ENCODE data around the gene ZFPM1.

The ZFPM1 gene

DNA sequence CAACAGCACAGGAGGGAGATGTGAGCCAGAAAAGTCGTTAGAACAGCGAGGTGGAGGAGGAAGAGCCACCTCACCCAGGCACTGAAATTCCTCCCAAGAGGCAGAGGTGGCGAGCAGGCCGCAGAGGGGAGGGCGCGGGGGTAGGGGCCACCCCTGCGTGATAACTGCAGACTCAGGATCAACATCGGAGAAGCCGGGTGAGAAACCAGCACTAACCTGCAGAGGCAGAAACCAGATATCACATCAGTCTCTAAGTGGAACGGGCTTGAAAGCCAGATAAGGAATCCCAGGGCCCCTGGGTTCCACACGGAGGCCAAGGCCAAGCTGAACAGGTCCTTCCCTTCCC lies 77.8 kb downstream of the ZFPM1 start:
- ATAC-seq = no peak

DNA sequence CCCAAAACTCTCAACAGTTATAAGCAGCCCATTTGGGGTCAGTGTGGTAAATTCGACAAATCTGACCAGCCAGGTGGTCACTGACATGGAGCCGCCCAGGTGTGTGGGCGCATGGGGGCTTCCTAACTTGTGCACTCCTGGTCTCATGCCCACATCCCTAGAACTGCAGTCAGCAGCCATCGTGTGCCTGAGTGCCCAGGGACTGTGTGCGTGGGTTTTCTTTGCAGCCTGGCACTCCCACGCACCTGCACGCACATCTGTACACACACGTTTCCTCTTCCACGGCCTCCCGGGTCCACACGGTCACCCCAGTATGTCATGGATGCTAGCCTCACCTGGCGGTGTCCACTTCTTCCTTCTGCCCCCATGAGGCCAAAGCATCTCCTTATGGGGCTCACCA lies 78.3 kb downstream of the ZFPM1 start:
- ATAC-seq = no peak

DNA sequence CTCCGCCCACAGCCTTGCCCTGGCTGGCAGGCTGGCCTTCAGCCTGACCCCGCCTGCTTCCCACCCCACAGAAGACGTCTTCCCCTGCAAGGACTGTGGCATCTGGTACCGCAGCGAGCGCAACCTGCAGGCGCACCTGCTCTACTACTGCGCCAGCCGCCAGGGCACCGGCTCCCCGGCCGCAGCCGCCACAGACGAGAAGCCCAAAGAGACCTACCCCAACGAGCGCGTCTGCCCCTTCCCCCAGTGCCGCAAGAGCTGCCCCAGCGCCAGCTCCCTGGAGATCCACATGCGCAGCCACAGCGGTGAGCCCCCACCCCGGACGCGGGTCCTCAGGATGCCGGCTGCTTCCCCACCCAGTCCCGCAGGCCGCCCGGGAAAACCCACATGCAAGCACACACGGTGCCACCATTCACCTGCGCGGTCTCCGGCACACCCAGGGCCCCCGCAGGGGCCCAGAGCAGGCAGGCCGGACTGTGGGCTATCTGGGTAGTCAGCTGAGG lies 78.9 kb downstream of the ZFPM1 start:
- ATAC-seq = no peak

DNA sequence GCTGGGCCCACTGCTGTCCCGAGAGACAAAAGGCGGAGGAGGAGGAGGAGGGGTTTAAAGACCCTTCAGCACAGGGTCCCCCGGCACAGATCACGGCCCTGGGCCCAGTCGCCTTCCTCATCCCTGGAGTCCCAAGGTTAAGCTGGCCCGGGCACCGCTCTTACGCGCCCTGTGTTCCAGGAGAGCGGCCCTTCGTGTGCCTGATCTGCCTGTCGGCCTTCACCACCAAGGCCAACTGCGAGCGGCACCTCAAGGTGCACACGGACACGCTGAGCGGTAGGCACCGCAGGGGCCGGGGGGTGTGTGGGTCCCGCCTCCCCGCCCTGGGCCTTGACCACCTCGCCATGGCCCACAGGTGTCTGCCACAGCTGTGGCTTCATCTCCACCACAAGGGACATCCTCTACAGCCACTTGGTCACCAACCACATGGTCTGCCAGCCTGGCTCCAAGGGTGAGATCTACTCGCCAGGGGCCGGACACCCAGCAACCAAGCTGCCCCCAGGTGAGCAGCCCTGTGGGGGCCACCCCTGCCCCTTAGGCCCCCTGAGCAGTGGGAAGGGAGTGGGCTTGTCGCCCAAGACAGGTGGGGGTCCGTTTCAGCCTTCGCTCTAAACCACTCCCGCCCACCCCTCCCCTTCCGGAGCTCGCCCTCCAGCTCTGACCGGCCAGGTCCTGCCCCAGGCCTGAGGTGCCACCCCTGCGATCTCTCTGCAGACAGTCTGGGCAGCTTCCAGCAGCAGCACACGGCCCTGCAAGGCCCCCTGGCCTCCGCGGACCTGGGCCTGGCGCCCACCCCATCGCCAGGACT lies 79.6 kb downstream of the ZFPM1 start:
- no peak for ATAC-seq

- ATAC-seq = no peak
Measured at GRCh38 chr16:88533381-88533917, 80.4 kb downstream of the ZFPM1 start.

GRCh38 chr16:88533932-88534637 lies 81.0 kb downstream of the ZFPM1 start:
- peak; percentile 80 to 81 for ATAC-seq

DNA sequence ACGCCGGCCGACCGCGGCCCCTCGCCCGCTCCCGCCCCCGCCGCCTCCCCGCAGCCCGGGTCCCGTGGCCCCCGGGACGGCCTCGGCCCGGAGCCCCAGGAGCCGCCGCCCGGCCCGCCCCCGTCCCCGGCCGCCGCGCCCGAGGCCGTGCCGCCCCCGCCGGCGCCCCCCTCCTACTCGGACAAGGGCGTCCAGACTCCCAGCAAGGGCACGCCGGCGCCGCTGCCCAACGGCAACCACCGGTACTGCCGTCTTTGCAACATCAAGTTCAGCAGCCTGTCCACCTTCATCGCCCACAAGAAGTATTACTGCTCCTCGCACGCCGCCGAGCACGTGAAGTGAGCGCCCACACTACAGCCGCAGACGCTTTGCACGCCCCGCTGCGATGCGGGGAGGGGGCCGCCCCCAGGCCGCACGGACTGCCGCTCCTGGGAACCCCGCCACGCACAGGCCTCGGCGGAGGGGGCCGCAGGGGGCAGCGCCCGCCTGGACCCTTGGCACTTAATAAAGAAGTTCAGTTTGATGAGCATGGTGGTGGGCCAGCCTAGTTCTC lies 81.6 kb downstream of the ZFPM1 start:
- peak; percentile 4 to 10 for ATAC-seq

- ATAC-seq = no peak
Measured at GRCh38 chr16:88535191-88535856, 82.2 kb downstream of the ZFPM1 start.

DNA sequence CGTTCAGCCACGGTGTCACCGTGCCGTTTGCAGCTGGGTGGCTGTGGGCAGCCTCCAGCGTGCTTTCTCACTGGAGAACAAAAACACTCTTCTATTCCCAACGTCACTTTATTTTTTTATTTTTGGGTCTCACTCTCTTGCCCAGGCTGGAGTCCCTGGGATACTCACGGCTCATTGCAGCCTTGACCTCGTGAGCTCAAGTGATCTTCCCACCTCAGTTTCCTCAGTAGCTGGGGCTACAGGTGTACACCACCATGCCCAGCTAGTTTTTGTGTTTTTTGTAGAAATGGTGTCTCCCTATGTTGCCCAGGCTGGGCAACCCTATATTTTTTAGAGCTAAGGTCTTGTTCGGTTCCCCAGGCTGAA lies 82.8 kb downstream of the ZFPM1 start:
- ATAC-seq = no peak

DNA sequence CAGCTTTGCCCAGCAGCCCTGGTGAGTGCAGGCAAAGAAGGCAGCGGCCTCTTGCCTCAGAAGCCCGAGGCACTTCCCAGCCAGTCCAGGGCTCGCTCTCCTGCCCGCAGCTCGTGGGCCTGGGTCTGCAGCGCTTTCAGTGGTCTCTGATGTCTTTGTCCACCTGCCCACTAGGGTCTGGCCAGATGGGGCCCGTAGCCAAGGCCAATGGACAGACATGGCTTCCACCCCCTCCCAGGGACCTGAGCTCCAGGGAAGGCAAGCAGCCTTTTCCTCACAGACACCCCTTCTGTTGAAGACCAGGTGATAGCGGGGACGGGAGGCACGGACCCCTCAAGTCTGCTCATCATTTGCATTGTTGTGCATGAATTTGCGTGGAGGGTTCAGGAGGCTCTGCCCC lies 83.4 kb downstream of the ZFPM1 start:
- ATAC-seq = no peak

GRCh38 chr16:88536971-88537751 lies 84.1 kb downstream of the ZFPM1 start:
- no peak for ATAC-seq

DNA sequence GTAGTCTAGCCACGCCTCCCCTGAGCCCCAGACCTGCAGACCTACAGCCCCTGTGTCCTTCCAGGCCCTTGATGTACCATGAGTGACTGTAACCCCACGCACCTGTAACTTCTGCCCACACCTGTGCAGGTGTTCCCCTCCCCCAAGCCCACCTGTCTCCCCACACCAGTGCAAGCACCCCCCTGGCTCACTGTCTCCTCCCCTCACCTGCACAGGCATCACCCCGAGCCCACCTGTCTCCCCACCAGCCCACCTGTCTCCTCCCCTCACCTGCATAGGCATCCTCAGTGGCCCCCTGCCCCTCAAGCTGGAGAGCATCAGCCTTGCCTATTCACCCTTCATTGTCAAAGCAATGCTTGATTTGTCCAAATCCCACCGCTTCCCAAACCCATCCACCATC lies 84.8 kb downstream of the ZFPM1 start:
- no peak for ATAC-seq

DNA sequence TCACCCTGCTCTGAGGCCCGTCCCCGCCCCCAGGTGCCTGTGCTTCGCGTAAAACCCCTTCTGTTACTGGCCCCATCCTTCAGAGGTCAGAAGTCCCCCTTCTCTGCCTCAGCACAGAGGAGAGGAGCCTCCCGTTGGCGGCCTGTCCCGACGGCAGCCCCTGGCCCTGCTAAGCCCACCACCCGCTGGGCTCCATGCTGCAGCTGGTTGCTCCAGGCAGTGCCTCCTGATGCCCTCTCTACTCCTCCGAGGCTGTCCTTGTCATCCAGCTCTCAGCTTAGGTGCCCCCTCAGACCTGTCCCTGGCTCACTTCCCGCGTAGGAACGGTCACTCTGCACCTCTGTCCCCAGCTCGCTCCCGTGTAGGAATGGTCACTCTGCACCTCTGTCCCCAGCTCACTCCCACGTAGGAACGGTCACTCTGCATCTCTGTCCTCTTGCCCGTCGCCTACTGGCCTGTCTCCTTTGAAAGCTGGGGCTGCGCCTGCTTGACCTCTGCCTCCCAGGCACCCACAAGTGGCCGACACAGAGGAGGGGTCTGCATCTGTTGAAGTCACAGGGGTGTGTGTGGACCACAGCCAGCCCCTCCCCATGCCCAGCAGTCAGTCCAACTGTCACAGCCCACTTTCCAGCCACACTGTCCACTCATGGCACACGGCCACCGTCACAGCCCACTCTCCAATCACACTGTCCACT lies 85.4 kb downstream of the ZFPM1 start:
- ATAC-seq = no peak

- ATAC-seq = no peak
Measured at GRCh38 chr16:88539261-88539651, 86.2 kb downstream of the ZFPM1 start.

DNA sequence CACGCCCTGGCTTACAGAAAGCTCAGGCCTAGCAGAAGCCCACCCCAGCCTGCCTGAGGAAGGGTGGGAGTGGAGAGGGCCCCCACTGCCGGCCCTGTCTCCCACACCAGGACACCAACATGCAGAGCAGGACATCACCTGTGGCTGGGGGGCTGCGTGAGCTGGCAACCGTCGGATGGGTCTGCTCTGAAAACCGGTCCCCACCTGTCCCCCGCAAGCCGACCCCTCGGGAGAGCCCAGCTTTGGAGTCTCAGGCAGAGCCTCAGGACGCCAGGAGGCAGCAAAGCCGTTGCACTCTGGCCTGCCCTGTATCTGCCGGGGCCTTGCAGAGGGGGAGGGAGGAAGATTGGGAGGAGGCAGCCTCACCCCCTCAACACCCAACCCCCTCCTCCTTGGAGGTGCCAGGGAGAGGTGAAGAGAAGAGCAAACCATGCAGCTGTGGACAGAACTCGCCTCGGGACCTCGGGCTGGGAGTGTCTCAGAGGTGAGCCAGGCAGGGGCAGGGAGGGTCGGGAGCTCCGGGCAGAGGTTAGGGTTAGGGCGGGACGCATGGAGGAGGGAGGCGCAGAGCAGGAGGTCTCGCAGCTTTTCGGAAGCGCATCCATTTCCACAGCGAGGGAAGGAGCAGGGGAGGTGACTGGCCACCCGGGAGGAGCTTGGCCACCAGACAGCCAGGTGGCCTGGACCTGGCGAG lies 86.7 kb downstream of the ZFPM1 start:
- no peak for ATAC-seq

DNA sequence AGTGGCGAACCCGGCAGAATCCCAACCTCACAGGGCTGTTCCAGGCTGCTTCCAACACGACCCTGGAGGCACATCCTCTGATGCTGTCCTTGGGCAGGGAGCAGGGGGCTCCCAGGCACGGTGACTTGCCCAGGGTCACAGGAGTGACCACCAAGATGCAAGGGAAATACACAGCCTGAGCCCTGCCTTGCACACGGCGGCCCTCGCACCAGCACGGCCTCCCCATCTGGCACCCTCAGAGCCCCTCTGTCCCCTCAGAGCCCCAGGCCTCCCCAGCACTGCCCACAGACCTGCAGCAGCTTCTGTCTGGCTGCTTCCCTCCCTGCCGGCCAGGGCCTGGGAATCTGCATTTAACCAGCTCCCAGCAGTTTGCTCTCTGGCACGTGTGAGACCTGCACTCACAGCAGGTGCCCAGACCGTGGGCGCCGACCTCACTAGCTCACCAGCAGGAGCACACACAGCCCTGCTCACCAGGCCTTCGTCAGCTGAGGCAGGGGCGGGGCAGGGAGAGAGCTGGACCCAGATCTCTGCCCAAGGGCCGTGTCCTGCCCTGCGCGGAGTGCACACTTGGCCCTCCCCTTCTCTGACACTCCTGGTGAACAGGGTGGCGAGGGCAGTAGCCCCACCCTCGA lies 87.4 kb downstream of the ZFPM1 start:
- ATAC-seq = no peak

- ATAC-seq = no peak
Measured at GRCh38 chr16:88541831-88542616, 88.9 kb downstream of the ZFPM1 start.

GRCh38 chr16:88543230-88543813 lies 90.2 kb downstream of the ZFPM1 start:
- no peak for ATAC-seq

DNA sequence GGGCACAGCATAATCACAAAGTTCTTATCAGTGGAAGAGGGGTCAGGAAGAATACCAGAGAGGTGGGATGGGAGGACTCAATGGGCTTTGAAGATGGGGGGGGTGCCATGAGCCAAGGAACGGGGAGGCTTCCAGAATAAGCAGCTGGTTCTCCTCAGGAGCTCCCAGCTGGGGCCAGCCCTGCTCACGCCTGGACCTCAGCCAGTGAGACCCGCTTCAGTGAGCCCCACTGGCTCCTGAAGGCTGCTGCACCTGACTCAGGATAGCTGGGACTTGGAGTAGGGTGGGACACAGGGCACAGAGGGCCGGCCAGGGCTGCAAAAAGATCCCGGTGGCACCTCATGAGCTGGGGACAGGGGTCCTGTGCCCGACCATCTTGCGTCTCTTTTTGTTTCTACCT lies 92.7 kb downstream of the ZFPM1 start:
- no peak for ATAC-seq

Data from activated CD4-positive, CD25-positive, alpha-beta regulatory T cell treated with anti-CD3 and anti-CD28 coated beads, Interleukin-2, amount 50 U/mL, for 24 hours (primary cell).